Epithelial cell of prostate (primary cell): ENCODE results near the gene CDK5.

Source experiments
- DNase-seq: peaks from one replicate; pipeline ENCODE4 v3.0.0-alpha.2; 2011; ENCODE audit warnings: low read depth, low spot score
- H3K27ac ChIP-seq: fragments of 450-650 bp; 2 replicates; pipeline ENCODE4 v1.5.1; 2017; ENCODE audit warnings: mild to moderate bottlenecking

The CDK5 gene

DNA sequence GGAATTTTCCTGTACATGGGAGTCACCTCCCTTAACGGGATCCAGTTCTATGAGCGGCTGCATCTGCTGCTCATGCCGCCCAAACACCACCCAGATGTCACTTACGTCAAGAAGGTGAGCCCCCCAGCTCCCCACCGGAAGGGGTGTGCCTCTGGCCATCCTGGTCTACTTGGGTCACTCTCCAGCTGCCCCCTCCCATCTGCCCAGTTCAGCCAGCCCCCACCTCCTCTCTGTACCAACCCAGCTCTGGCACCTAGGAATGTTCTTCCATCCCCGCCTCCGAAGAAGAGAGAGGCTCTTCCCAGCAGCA lies 17.9 kb upstream of the CDK5 start:
- no peak overlapping the region for H3K27ac ChIP-seq
- no peak for DNase-seq

DNA sequence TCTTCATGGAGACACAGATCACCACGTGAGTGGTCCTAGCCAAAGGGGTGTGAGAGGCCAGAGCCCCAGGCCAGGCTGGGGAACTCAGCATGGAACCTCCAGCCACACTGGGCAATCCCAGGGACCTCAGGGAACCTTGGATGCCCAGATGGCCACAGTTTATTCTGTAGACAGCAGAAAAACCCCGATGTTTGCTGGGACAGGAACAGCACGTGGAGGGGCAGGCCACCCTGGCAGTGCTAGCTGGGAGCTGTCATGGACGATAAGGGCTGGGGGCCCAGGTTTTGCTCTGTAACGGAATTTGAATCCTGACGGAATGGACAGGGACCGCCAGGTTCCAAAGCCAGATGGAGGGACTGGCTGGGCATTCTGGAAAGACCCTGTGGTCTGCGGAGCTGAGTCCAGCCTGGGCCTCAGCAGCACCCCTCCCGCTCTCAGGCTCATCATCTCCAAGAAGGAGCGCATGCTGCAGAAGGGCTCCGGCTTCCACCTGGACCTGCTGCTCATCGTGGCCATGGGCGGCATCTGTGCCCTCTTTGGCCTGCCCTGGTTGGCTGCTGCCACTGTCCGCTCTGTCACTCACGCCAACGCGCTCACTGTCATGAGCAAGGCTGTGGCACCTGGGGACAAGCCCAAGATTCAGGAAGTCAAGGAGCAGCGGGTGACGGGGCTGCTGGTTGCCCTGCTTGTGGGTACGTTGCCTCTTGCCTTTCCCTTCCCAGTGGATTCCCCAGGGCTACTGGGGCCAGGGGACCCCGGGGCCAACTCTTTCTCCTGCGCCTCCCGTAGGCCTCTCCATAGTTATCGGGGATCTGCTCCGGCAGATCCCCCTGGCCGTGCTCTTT lies 17.3 kb upstream of the CDK5 start:
- no peak overlapping the region for H3K27ac ChIP-seq
- DNase-seq, result no peak

DNA sequence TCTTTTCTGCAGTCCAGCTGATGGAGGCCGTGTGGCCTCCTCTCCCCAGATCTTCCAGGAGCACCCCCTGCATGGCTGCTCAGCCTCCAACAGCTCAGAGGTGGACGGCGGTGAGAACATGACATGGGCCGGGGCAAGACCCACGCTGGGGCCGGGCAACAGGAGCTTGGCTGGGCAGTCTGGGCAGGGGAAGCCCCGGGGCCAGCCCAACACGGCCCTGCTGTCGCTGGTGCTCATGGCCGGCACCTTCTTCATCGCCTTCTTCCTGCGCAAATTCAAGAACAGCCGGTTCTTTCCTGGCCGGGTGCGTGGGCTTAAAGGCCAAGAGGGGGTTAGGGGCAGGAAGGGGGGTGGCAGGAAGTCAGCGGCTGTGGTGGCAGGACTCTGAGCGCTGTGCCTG lies 16.3 kb upstream of the CDK5 start:
- H3K27ac ChIP-seq, result no peak overlapping the region
- no peak for DNase-seq

DNA sequence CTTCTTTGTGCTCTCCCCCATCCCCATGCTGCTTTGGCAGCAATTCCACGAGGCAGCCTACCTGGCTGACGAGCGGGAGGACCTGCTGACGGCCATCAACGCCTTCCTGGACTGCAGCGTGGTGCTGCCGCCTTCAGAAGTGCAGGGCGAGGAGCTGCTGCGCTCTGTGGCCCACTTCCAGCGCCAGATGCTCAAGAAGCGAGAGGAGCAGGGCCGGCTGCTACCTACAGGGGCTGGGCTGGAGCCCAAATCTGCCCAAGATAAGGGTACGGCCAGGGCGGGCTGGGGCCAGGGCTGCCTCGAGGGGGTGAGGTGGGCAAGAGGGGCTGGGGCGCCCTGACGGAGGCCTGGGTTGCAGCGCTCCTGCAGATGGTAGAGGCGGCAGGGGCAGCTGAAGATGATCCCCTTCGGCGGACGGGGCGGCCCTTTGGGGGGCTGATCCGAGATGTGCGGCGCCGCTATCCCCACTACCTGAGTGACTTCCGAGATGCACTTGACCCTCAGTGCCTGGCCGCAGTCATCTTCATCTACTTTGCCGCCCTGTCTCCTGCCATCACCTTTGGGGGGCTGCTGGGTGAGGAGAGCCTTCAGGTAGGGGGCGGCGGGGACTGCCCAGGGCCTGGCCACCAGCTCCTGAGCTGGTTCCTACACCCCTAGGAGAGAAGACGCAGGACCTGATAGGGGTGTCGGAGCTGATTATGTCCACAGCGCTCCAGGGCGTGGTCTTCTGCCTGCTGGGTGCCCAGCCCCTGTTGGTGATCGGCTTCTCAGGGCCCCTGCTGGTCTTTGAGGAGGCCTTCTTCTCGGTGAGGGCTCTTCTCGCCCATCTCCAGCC lies 13.6 kb upstream of the CDK5 start:
- no peak for DNase-seq
- H3K27ac ChIP-seq, result no peak overlapping the region

DNA sequence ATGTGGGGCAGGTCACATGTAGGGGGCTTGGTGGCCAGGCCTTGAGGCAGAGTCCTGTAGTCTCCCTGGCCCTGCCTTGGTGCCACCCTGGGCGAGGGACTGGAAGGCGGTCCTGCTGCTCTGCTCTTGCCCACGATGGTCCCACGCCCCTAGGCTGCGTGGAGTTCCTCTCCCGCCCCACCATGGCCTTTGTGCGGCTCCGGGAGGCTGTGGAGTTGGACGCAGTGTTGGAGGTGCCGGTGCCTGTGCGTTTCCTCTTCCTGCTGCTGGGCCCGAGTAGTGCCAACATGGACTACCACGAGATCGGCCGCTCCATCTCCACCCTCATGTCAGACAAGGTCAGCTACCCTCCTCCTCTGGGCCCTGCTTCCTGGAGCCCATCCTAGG lies 12.9 kb upstream of the CDK5 start:
- DNase-seq, result no peak
- no peak overlapping the region for H3K27ac ChIP-seq

DNA sequence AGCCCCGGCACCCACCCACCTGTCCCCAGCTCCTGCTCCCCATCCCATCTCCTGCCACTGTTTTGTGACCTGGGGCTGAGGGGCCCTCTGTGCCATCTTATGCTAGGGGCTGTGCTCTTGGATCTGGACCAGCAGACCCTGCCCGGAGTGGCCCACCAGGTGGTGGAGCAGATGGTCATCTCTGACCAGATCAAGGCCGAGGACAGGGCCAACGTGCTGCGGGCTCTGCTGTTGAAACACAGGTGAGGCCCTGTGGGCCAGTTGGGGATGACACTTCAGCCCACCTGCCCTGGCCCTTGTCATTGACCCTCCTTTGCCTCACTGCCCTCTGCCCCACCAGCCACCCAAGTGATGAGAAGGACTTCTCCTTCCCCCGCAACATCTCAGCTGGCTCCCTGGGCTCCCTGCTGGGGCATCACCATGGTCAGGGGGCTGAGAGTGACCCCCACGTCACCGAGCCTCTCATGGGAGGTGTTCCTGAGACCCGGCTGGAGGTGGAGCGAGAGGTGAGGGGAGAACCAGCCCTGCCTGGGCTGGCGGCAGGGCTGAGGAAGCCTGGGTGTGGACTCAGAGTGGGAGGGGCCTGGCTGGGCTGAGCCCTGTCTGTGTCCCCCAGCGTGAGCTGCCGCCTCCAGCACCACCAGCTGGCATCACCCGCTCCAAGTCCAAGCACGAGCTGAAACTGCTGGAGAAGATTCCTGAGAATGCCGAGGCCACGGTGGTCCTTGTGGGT lies 12.3 kb upstream of the CDK5 start:
- no peak for DNase-seq
- no peak overlapping the region for H3K27ac ChIP-seq

DNA sequence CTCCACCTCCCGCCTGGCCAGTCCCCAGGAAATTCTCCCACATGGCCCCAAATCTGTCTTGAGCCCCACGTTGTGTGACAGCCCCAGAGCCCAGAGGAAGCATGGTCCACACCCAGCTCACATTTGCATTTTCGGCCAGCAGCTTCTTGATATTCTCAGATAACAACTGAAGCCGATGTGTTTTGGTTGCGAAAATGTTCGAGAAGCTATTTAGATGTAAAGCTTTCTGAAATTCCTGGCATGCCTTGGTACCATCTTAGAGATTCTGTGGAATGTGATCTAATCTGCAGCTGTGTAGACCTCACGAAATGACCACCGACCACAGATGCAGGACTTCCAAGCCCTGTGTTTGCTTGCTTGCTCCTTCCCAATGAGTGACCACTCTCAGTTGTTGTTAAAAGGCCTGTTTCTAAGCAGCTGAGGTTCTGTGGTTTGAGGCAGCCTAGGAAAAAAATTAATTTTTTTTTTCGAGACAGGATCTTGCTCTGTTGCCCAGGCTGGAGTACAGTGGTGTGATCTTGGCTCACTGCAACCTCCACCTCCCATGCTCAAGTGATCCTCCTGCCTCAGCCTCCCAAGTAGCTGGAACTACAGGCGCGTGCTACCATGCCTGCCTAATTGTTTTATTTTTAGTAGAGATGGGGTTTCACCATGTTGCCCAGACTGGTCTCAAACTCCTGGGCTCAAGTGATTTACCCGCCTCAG lies 10.5 kb upstream of the CDK5 start:
- no peak for DNase-seq
- no peak overlapping the region for H3K27ac ChIP-seq

DNA sequence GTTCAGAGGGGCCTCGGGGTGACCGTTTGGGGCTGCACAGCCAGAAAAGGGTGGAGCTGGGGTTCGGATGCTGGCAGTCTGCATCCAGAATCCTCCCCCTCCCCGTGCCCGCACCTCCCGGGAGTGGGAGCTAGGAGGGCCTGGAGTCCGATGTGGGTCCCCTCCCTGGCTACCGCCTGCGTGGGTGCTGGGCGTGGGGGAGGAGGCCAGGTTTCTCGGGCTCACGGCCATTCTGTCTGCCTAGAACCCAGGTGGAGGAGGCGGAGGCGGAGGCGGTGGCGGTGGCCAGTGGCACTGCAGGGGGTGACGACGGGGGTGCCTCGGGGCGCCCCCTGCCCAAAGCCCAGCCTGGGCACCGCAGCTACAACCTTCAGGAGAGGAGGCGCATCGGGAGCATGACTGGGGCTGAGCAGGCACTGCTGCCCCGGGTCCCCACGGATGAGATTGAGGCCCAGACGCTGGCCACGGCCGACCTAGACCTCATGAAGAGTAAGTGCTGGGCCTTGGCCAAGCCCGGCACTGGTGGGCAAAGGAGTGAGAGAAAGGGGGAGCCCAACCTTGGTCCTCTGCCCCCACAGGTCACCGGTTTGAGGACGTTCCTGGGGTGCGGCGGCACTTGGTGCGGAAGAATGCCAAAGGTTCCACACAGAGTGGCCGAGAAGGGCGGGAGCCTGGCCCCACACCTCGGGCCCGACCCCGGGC lies 8.7 kb upstream of the CDK5 start:
- H3K27ac ChIP-seq, result no peak overlapping the region
- DNase-seq, result no peak

DNA sequence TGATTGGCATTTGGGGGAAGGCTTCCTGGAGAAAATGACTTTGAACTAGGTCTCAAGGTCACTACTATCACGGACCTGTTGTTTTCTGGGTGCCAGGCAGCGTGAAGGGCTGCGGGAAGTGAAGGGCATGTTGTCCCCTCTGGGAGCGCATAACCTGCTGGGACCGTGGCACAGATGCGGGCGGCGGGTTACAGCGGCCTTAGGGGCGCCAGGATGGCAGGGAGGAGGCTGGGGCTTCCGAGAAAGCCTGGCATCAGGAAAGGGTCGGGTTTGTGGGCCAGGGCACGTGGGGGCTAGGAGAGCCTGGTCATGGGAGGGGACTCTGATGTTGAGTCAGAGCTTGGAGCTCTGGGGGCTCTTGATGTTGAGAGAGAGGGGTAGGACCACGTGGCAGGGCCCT lies 7.8 kb upstream of the CDK5 start:
- no peak for DNase-seq
- no peak overlapping the region for H3K27ac ChIP-seq

DNA sequence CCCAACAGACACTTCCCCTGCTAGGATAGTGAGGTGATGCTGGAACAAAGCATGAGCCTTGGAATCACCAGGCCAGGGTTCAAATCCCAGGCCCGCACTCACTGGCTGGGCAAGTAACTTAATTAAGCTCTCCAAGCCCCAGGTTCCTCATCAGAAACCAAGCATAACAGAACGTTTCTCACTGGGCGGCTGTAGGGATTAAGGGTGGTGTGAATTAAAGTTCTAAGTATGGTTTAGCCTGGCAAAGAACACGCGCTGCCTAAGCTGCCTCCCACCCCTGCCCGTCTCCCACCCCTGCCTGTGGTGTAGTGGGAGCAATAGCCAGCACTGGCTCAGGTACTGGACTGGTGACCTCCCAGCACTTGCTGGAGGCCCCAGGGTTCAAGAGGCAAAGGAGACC lies 7.3 kb upstream of the CDK5 start:
- no peak overlapping the region for H3K27ac ChIP-seq
- no peak for DNase-seq

DNA sequence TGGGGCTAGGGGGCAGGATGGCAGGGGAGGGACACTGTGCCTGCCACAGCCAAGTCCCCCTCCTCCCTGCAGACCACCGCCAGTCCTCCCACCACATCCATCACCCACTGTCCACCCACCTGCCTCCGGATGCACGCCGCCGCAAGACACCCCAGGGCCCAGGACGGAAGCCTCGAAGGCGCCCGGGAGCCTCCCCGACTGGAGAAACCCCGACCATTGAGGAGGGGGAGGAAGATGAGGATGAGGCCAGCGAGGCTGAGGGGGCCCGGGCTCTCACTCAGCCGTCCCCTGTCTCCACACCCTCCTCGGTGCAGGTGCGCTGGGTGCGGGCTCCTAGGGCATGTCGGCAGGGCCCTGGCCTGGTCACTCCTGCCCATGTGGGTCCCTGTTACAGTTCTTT lies 6.8 kb upstream of the CDK5 start:
- DNase-seq, result no peak
- H3K27ac ChIP-seq, result no peak overlapping the region

DNA sequence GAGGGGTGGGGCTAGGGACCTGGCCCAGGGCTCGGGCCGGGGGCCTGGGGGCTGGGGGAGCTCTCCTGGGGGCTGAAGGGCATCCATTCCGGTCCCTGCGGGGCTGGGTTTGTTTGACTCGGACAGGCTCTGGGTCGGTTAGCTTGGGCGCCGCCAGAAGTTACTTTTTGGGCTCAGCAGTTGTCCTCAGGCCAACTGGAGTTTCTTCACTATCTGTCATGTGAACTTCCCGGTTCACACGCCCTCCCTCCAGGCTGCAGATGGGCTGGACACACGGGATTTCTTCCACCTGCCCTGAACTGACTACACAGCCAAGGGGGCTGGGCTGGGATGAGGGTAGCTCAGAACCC lies 5.5 kb upstream of the CDK5 start:
- no peak for DNase-seq
- peak overlapping the region; percentile 41 for H3K27ac ChIP-seq

DNA sequence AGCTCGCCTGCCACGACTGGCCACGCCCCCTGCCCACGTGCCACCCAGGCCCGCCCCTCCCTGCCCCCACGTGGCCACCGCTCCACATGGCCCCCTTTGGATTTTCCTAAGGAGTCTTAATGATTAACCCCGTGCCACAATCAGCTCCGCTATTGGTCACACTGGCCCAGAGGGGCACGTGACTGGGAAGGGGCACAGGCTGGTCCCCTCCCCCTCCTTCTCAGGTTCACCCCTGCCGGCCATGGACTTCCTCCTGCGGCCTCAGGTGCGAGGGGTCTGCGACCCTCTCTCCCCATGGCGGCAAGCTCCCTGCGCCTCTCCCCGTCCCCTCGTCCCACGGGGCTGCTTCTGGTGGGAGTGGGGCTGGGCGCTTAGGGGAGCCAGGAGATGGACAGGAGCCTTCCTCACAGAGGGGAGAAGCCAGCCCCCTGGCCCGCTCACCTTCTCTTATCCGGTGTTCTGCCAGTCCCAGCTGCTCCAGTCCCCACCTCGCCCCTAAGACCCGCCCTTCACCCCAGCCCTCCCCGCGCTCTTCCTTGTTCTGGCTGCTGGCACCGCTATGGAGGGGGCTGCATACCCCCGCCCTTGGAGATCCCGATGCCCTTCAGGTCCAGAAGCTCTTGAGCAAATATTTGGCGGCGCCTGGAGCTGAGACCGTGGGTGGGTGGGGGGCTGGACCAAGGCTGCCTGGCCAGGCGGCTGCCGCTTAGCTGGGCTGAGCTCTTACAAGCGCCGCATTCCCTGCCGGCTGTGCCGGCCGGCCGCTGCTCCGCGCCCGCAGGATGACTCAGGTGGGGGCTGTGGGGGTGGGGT lies 4.9 kb upstream of the CDK5 start:
- DNase-seq, result no peak
- H3K27ac ChIP-seq, result peak overlapping the region; percentile 41

DNA sequence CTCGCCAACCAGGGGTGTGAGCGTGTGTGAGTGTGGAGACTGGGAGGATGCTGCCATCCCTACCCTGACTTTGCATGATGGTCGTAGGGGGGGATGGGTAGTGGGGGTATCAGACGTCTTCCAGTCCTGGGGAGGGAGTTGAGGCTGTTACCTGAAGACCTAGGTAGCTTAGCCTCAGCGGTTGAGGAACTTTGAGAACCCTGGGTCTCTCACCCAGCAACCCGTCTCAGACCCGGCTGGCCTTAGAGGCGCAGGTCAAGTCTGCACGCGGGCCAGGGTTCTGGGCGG lies 4.4 kb upstream of the CDK5 start:
- no peak for DNase-seq
- no peak overlapping the region for H3K27ac ChIP-seq

DNA sequence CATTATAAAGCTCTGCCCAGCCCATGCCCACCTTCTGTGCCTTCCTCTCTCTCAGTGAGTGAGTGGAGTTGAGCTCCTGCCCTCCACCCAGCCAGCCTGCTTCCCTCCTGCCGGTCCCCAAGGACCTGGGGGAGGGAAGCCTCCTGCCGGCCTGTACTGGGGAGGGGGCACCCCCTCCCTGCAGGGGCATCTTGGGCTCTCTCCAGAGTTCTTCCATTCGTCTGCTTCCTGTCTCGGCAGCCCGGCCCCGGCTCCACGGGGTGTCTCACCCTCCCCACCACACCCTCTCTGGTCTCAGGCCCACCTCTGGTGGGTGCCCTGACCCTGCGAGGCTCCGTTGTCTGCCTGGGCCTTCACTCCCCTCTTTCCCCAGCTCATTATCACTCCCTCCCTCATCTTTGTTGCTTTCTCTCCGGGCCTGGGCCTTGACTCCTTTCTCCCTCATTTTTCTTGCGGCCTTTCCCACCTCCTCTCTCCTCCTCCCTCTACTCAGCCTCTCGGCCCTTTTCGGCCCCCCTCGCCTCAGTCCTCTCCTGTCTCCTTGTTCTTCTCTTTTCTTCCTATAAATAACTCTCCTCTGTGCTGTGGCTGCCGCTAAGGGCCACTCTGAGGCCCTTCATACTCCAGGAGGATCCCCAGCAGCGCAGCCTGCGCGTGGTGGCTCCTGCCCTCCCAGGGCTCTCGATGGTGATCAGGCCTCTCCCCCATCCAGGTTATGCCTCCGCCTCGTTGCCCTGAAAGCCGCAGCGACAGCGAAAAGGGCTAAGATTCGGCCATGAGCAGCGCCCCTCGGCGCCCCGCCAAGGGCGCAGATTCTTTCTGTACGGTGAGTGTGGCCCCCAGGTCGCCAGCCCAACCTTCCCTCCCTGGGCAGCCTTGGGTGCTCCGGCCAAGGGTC lies 3.8 kb upstream of the CDK5 start:
- DNase-seq, result no peak
- H3K27ac ChIP-seq, result no peak overlapping the region

DNA sequence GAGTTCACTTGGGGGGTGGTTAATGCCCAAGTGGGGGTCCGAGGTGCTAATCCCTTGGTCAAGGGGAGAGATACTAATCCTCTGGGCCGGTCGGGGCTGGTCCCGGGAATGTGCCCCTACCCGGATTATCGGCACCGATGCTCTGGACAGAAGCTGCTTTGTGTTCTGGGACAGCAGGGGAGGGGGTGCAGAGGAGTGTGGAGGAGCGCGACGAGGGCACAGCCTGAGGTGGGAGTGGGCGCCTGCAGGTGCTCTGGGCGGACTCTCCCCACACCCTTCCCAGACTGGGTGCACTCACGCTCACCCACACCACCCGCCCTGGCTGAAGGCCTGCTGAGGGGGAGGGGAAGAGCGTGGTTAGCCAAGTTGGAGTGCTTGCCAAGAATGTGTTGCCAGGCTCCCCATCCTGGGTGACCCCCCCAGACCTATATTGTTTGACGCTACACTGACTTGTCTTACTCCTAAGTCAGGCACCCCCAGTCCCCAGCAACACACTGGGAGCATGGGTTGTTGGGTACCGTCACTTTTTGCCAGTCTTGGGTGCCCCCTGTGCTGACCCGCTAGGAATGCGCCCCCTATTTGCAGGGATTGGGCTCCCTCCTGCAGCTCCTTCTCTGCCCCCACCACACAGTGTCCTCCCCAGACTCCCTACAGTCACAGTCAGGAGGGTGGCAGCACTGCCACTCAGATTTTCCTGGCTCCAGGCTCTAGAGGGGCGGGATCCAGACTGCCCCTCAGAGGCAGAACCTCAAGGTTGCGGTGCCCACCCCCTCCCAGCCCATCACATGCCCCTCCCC lies 2.9 kb upstream of the CDK5 start:
- DNase-seq, result no peak
- peak overlapping the region; percentile 94 for H3K27ac ChIP-seq

DNA sequence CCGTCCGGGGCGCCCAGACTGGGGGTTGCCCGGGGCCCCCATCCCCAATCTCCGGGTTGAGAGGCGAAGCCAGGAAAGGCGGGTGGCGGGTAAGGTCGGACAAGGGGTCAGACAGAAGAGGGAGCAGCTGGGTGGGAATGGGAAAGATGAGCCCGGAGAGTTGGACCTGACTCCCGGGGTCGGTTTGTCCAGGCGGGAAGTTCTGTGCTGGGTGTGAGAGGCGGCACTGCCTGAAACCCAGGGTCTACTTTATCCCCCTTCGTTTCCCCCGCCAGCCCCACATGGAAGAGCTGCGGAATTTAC lies 2.4 kb upstream of the CDK5 start:
- peak overlapping the region; percentile 94 for H3K27ac ChIP-seq
- no peak for DNase-seq
